C4-2B (cell line): Measurements from ENCODE around the gene GLCCI1.

ENCODE experiments used
- H3K27ac ChIP-seq: fragments of 450-650 bp; 2 replicates; pipeline ENCODE4 v1.5.1; 2017
- CTCF ChIP-seq: fragments of 450-650 bp; conservative IDR thresholded peaks from 2 replicates; pipeline ENCODE4 v1.5.1; 2017; ENCODE audit warnings: mild to moderate bottlenecking
- ZFX ChIP-seq: fragments of 450-650 bp; IDR thresholded peaks from 2 replicates; pipeline ENCODE4 v1.6.1; 2017

The GLCCI1 gene

GRCh38 chr7:8125680-8126444 is 157.3 kb downstream of the GLCCI1 start:
- TF ChIP-seq CTCF (no peak), ZFX (no peak)
- no peak overlapping the region for H3K27ac ChIP-seq

- no peak for TF ChIP-seq ZFX
- TF ChIP-seq CTCF, result no peak
- H3K27ac ChIP-seq, result no peak overlapping the region
These were observed 158.1 kb downstream of the GLCCI1 start for GRCh38 chr7:8126601-8127167.

GRCh38 chr7:8128449-8129317 is 160.1 kb downstream of the GLCCI1 start:
- TF ChIP-seq ZFX (no peak), CTCF (no peak)
- no peak overlapping the region for H3K27ac ChIP-seq

GRCh38 chr7:8129318-8129659 is 160.7 kb downstream of the GLCCI1 start:
- no peak for TF ChIP-seq ZFX
- TF ChIP-seq CTCF, result no peak
- H3K27ac ChIP-seq, result no peak overlapping the region

- TF ChIP-seq CTCF, result no peak
- no peak for TF ChIP-seq ZFX
- no peak overlapping the region for H3K27ac ChIP-seq
These were observed 162.1 kb downstream of the GLCCI1 start for GRCh38 chr7:8130663-8131062.

GRCh38 chr7:8131694-8132605 is 163.4 kb downstream of the GLCCI1 start:
- no peak for TF ChIP-seq ZFX
- no peak overlapping the region for H3K27ac ChIP-seq

GRCh38 chr7:8133188-8133848 is 164.7 kb downstream of the GLCCI1 start:
- H3K27ac ChIP-seq, result no peak overlapping the region
- TF ChIP-seq CTCF (no peak), ZFX (no peak)
